GM21360 (cell line): ENCODE measurements around the gene CDC42EP2.

ENCODE experiments used
- ATAC-seq: cut with Tn5 transposase; IDR thresholded peaks from one replicate; pipeline ENCODE4 v1.9.1; 2021; ENCODE audit warnings: mild to moderate bottlenecking, moderate library complexity; ENCODE audit not compliant: unreplicated experiment

CDC42EP2 gene

GRCh38 chr11:65297026-65297672 is 17.5 kb upstream of the CDC42EP2 start:
- no peak for ATAC-seq

GRCh38 chr11:65298131-65298535 is 16.5 kb upstream of the CDC42EP2 start:
- no peak for ATAC-seq

GRCh38 chr11:65298655-65299179 is 15.9 kb upstream of the CDC42EP2 start:
- ATAC-seq: no peak

GRCh38 chr11:65300621-65301275 is 13.9 kb upstream of the CDC42EP2 start:
- no peak for ATAC-seq

- ATAC-seq: no peak
Measured at GRCh38 chr11:65301491-65302329, 13.0 kb upstream of the CDC42EP2 start.

GRCh38 chr11:65303555-65303954 is 11.1 kb upstream of the CDC42EP2 start:
- no peak for ATAC-seq

GRCh38 chr11:65304110-65304509 is 10.6 kb upstream of the CDC42EP2 start:
- ATAC-seq: no peak

GRCh38 chr11:65304613-65305012 is 10.1 kb upstream of the CDC42EP2 start:
- no peak for ATAC-seq

- ATAC-seq: no peak
Measured at GRCh38 chr11:65305501-65306268, 9.0 kb upstream of the CDC42EP2 start.

- ATAC-seq: no peak
Measured at GRCh38 chr11:65307298-65308229, 7.1 kb upstream of the CDC42EP2 start.

GRCh38 chr11:65308281-65308891 is 6.3 kb upstream of the CDC42EP2 start:
- ATAC-seq: no peak

- ATAC-seq: no peak
Measured at GRCh38 chr11:65309006-65309405, 5.7 kb upstream of the CDC42EP2 start.

GRCh38 chr11:65310215-65310614 is 4.5 kb upstream of the CDC42EP2 start:
- ATAC-seq: no peak

GRCh38 chr11:65310736-65311135 is 3.9 kb upstream of the CDC42EP2 start:
- no peak for ATAC-seq

- ATAC-seq: no peak
Measured at GRCh38 chr11:65311170-65311678, 3.4 kb upstream of the CDC42EP2 start.

GRCh38 chr11:65315204-65315865 is 669 bp downstream of the CDC42EP2 start:
- peak; percentile 51 for ATAC-seq

- ATAC-seq: no peak
Measured at GRCh38 chr11:65315866-65316226, 1.2 kb downstream of the CDC42EP2 start.

- no peak for ATAC-seq
Measured at GRCh38 chr11:65316227-65317024, 1.8 kb downstream of the CDC42EP2 start.
